H7 (cell line): ENCODE measurements around the gene LCOR. TPM values are rescaled to one million over a fixed set of nuclear protein-coding genes. Genes with fewer than 3 reads are reported as not detected.
"Not testable (repeated sequence)": the region's sequence is repeated elsewhere in the genome, so short reads cannot be mapped to it uniquely, and the experiment has no call there.

Source experiments
- DNase-seq: peaks from one replicate; pipeline ENCODE4 v3.0.0; 2012
- H3K27me3 ChIP-seq: 2 replicates; pipeline ENCODE4 v1.6.0; 2011; ENCODE audit warnings: mild to moderate bottlenecking, low read length; ENCODE audit not compliant: control insufficient read depth, insufficient read depth
- H3K36me3 ChIP-seq: replicated peaks from 2 replicates; pipeline ENCODE4 v1.5.1; 2011; ENCODE audit warnings: low read length; ENCODE audit not compliant: control insufficient read depth, insufficient read depth
- H3K4me3 ChIP-seq: 2 replicates; pipeline ENCODE4 v1.5.1; 2011; ENCODE audit warnings: low read depth, mild to moderate bottlenecking, control low read depth, low read length, moderate library complexity; ENCODE audit not compliant: insufficient read depth
- total RNA-seq: library from RNA; depleted of rRNA; stranded (reverse); fragments of >200 nt; shearing (Covaris generic); gene quantifications from 2 replicates; pipeline ENCODE4 v1.2.3, GENCODE V29; 2014

The LCOR gene
- total RNA-seq, 1 experiment from 2014 or later, result 8.8 TPM

GRCh38 chr10:96830511-96831199 is 1.4 kb upstream of the LCOR start:
- Histone ChIP-seq H3K36me3 (no peaks in the 10 kb centered on the region), H3K27me3 (peaks cover 9% of the 10 kb centered on the region; the same call in 1 of the 2 replicates), H3K4me3 (no peak overlapping the region)
- peak; percentile 56 for DNase-seq

- H3K4me3 ChIP-seq, result peak overlapping the region; percentile 50
- no peaks in the 10 kb centered on the region for H3K36me3 ChIP-seq
- H3K27me3 ChIP-seq, result peaks cover 9% of the 10 kb centered on the region; the same call in 1 of the 2 replicates
- no peak for DNase-seq
Observed at GRCh38 chr10:96831200-96831866, 765 bp upstream of the LCOR start.

- peak; percentile 91 for DNase-seq
- no peaks in the 10 kb centered on the region for H3K36me3 ChIP-seq
- peak overlapping the region; percentile 79 for H3K4me3 ChIP-seq
- H3K27me3 ChIP-seq, result peaks cover 9% of the 10 kb centered on the region; the same call in 1 of the 2 replicates
Observed at GRCh38 chr10:96832721-96833219, 672 bp downstream of the LCOR start.

- peaks cover 9% of the 10 kb centered on the region; the same call in 1 of the 2 replicates for H3K27me3 ChIP-seq
- H3K4me3 ChIP-seq, result peak overlapping the region; percentile 79
- peak; percentile 69 for DNase-seq
- H3K36me3 ChIP-seq, result no peaks in the 10 kb centered on the region
Observed at GRCh38 chr10:96833220-96834001, 1.3 kb downstream of the LCOR start.

- H3K36me3 ChIP-seq, result no peaks in the 10 kb centered on the region
- no peak for DNase-seq
- peaks cover 4% of the 10 kb centered on the region; the same call in 1 of the 2 replicates for H3K27me3 ChIP-seq
- peak overlapping the region; percentile 79 for H3K4me3 ChIP-seq
Observed at GRCh38 chr10:96834120-96834519, 2.0 kb downstream of the LCOR start.

- H3K27me3 ChIP-seq, result no peaks in the 10 kb centered on the region
- no peak for DNase-seq
- H3K4me3 ChIP-seq, result no peak overlapping the region
- no peaks in the 10 kb centered on the region for H3K36me3 ChIP-seq
Observed at GRCh38 chr10:96835899-96836298, 3.8 kb downstream of the LCOR start.

GRCh38 chr10:96838529-96838928 is 6.4 kb downstream of the LCOR start:
- no peaks in the 10 kb centered on the region for H3K36me3 ChIP-seq
- no peak for DNase-seq
- H3K27me3 ChIP-seq, result no peaks in the 10 kb centered on the region
- no peak overlapping the region for H3K4me3 ChIP-seq

GRCh38 chr10:96840841-96841518 is 8.9 kb downstream of the LCOR start:
- no peaks in the 10 kb centered on the region for H3K36me3 ChIP-seq
- H3K27me3 ChIP-seq, result no peaks in the 10 kb centered on the region
- no peak overlapping the region for H3K4me3 ChIP-seq
- no peak for DNase-seq

- Histone ChIP-seq H3K27me3 (no peaks in the 10 kb centered on the region), H3K4me3 (no peak overlapping the region), H3K36me3 (no peaks in the 10 kb centered on the region)
- DNase-seq, result no peak
Observed at GRCh38 chr10:96842896-96843723, 11.0 kb downstream of the LCOR start.

GRCh38 chr10:96843823-96844222 is 11.7 kb downstream of the LCOR start:
- Histone ChIP-seq H3K4me3 (no peak overlapping the region), H3K27me3 (no peaks in the 10 kb centered on the region), H3K36me3 (no peaks in the 10 kb centered on the region)
- DNase-seq, result no peak

- no peak for DNase-seq
- Histone ChIP-seq H3K27me3 (no peaks in the 10 kb centered on the region), H3K36me3 (no peaks in the 10 kb centered on the region), H3K4me3 (no peak overlapping the region)
Observed at GRCh38 chr10:96846395-96846794, 14.3 kb downstream of the LCOR start.

- H3K36me3 ChIP-seq, result no peaks in the 10 kb centered on the region
- H3K4me3 ChIP-seq, result no peak overlapping the region
- DNase-seq, result no peak
- H3K27me3 ChIP-seq, result no peaks in the 10 kb centered on the region
Observed at GRCh38 chr10:96846926-96847325, 14.8 kb downstream of the LCOR start.

GRCh38 chr10:96847356-96847755 is 15.3 kb downstream of the LCOR start:
- not testable (repeated sequence) for DNase-seq

More at GRCh38 chr10:96847356-96847755, 15.3 kb downstream of the LCOR start:
- not testable (repeated sequence) for H3K27me3 ChIP-seq, H3K36me3 ChIP-seq, H3K4me3 ChIP-seq
